Erythroblast (primary cell): Measurements from ENCODE around the gene GGT6.

ENCODE experiments used
- GATA1 ChIP-seq: IDR thresholded peaks from 2 replicates; pipeline ENCODE4 v1.6.1; 2011; ENCODE audit warnings: low read depth, mild to moderate bottlenecking, control low read depth, low read length, moderate library complexity
- POLR2A ChIP-seq: IDR thresholded peaks from 2 replicates; pipeline ENCODE4 v1.6.1; 2011; ENCODE audit warnings: mild to moderate bottlenecking, low read length

DNA sequence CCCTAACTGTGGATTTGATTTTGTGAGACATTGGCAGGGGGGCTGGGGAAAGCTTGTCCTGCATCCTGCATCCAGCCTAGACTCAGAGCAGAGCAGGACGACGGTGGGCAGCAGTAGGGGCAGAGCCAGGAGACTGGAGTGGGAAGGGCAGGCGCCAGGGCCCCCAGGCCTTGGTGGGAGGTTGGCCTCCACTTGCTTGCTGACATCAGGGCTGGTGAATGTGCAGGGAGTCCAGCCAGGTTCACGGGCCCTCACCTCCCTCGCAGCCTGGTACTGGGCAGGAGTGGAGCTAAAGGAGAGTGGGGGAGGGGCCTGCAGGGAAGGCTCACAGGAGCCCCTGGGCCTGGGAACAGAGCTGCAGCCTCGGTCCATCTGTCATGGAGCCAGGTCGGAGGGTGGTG lies 21.7 kb upstream of the GGT6 start:
- TF ChIP-seq POLR2A (no peak), GATA1 (no peak)
